Mesodermal cell (in vitro differentiated cells): ENCODE results near the gene TSPAN17.
A peak's percentile ranks its signal among the peaks of the same experiment; 100 is the strongest.

Experiments used
- H3K27ac ChIP-seq: 2 replicates; pipeline ENCODE4 v1.7.0; 2013; ENCODE audit warnings: mild to moderate bottlenecking, low read depth, low read length, moderate library complexity; ENCODE audit not compliant: severe bottlenecking
- H3K36me3 ChIP-seq: 2 replicates; pipeline ENCODE4 v1.7.1; 2013; ENCODE audit warnings: mild to moderate bottlenecking, low read length, moderate library complexity; ENCODE audit not compliant: control insufficient read depth, insufficient read depth
- H3K4me1 ChIP-seq: one replicate; pipeline ENCODE4 v1.7.1; 2013; ENCODE audit warnings: mild to moderate bottlenecking, low read length; ENCODE audit not compliant: insufficient read depth, control insufficient read depth, poor library complexity, severe bottlenecking
- H3K4me3 ChIP-seq: 2 replicates; pipeline ENCODE4 v1.7.0; 2013; ENCODE audit warnings: low read length, control low read depth, mild to moderate bottlenecking; ENCODE audit not compliant: insufficient read depth, poor library complexity, severe bottlenecking; ENCODE audit errors: extremely low read depth
- H3K9me3 ChIP-seq: 2 replicates; pipeline ENCODE4 v1.7.1; 2013; ENCODE audit warnings: mild to moderate bottlenecking, low read length, moderate library complexity; ENCODE audit not compliant: control insufficient read depth
- WGBS, 2 experiments: methylation state at CpG; one replicate each; pipeline ENCODE4 v1.1.5; 2013; ENCODE audit warnings: missing lambda C conversion rate in 2 of 2; ENCODE audit not compliant: insufficient coverage in 2 of 2; 5-methylcytosine and 5-hydroxymethylcytosine counted together

TSPAN17 gene

GRCh38 chr5:176643491-176644219 lies 3.6 kb upstream of the TSPAN17 start:
- 84 to 91% methylated on average over 5 to 6 of the region's 11 CpGs for WGBS, 2 experiments
- no peak overlapping the region for H3K4me3 ChIP-seq
- no peak overlapping the region for H3K27ac ChIP-seq
- H3K4me1 ChIP-seq = peaks cover 7% of the 10 kb centered on the region
- H3K9me3 ChIP-seq = no peaks in the 10 kb centered on the region
- no peaks in the 10 kb centered on the region for H3K36me3 ChIP-seq

GRCh38 chr5:176644294-176644693 lies 3.0 kb upstream of the TSPAN17 start:
- no peak overlapping the region for H3K27ac ChIP-seq
- H3K4me1 ChIP-seq = peaks cover 9% of the 10 kb centered on the region
- no peaks in the 10 kb centered on the region for H3K36me3 ChIP-seq
- WGBS, 2 experiments = 68 to 84% methylated on average over 5 to 7 of the region's 9 CpGs
- H3K4me3 ChIP-seq = no peak overlapping the region
- H3K9me3 ChIP-seq = no peaks in the 10 kb centered on the region

- no peaks in the 10 kb centered on the region for H3K36me3 ChIP-seq
- 93 to 95% methylated on average over 14 to 22 of the region's 22 CpGs for WGBS, 2 experiments
- H3K27ac ChIP-seq = no peak overlapping the region
- no peak overlapping the region for H3K4me3 ChIP-seq
- no peaks in the 10 kb centered on the region for H3K9me3 ChIP-seq
- H3K4me1 ChIP-seq = peaks cover 9% of the 10 kb centered on the region
These were observed 2.2 kb upstream of the TSPAN17 start for GRCh38 chr5:176644878-176645670.

GRCh38 chr5:176646049-176646706 lies 1.1 kb upstream of the TSPAN17 start:
- 92 to 93% methylated on average over 3 to 6 of the region's 7 CpGs for WGBS, 2 experiments
- Histone ChIP-seq H3K4me1 (peaks cover 9% of the 10 kb centered on the region), H3K36me3 (no peaks in the 10 kb centered on the region), H3K9me3 (no peaks in the 10 kb centered on the region), H3K27ac (no peak overlapping the region), H3K4me3 (no peak overlapping the region)

GRCh38 chr5:176646707-176647029 lies 616 bp upstream of the TSPAN17 start:
- Histone ChIP-seq H3K9me3 (no peaks in the 10 kb centered on the region), H3K27ac (peak overlapping the region; percentile 37), H3K36me3 (no peaks in the 10 kb centered on the region), H3K4me3 (no peak overlapping the region), H3K4me1 (peaks cover 9% of the 10 kb centered on the region)
- 63 to 64% methylated on average over 11 of the region's 11 CpGs for WGBS, 2 experiments

GRCh38 chr5:176647843-176648473 lies 674 bp downstream of the TSPAN17 start:
- Histone ChIP-seq H3K27ac (no peak overlapping the region), H3K4me1 (peaks cover 9% of the 10 kb centered on the region), H3K36me3 (peaks cover 11% of the 10 kb centered on the region), H3K4me3 (peak overlapping the region; percentile 69), H3K9me3 (no peaks in the 10 kb centered on the region)
- 28 to 40% methylated on average over 7 to 11 of the region's 20 CpGs for WGBS, 2 experiments

GRCh38 chr5:176648474-176649194 lies 1.4 kb downstream of the TSPAN17 start:
- 85 to 92% methylated on average over 11 to 12 of the region's 15 CpGs for WGBS, 2 experiments
- Histone ChIP-seq H3K4me1 (peaks cover 9% of the 10 kb centered on the region), H3K4me3 (peak overlapping the region; percentile 69), H3K36me3 (peaks cover 13% of the 10 kb centered on the region), H3K27ac (no peak overlapping the region), H3K9me3 (no peaks in the 10 kb centered on the region)

GRCh38 chr5:176650354-176650884 lies 3.1 kb downstream of the TSPAN17 start:
- Histone ChIP-seq H3K4me1 (peaks cover 9% of the 10 kb centered on the region), H3K9me3 (no peaks in the 10 kb centered on the region), H3K4me3 (no peak overlapping the region), H3K27ac (no peak overlapping the region), H3K36me3 (peaks cover 13% of the 10 kb centered on the region)
- 73 to 74% methylated on average over 7 to 8 of the region's 8 CpGs for WGBS, 2 experiments

- Histone ChIP-seq H3K4me1 (peaks cover 9% of the 10 kb centered on the region), H3K4me3 (no peak overlapping the region), H3K27ac (no peak overlapping the region), H3K36me3 (peaks cover 13% of the 10 kb centered on the region), H3K9me3 (no peaks in the 10 kb centered on the region)
- 83 to 89% methylated on average over 6 to 11 of the region's 17 CpGs for WGBS, 2 experiments
These were observed 4.2 kb downstream of the TSPAN17 start for GRCh38 chr5:176651472-176651980.

GRCh38 chr5:176652136-176652535 lies 4.9 kb downstream of the TSPAN17 start:
- H3K4me3 ChIP-seq = no peak overlapping the region
- no peak overlapping the region for H3K27ac ChIP-seq
- peaks cover 9% of the 10 kb centered on the region for H3K4me1 ChIP-seq
- 80 to 86% methylated on average over 7 to 8 of the region's 8 CpGs for WGBS, 2 experiments
- no peaks in the 10 kb centered on the region for H3K9me3 ChIP-seq
- peaks cover 18% of the 10 kb centered on the region for H3K36me3 ChIP-seq
